Subcutaneous abdominal adipose tissue (tissue), 5 donors: ENCODE data around the gene COPS6.

Experiments
- H3K27ac ChIP-seq: one replicate; pipeline ENCODE4 v1.7.0; 2013; ENCODE audit warnings: low read depth, mild to moderate bottlenecking, inconsistent platforms, low read length, moderate library complexity
- H3K27me3 ChIP-seq, 5 donors: one replicate each; pipeline ENCODE4 v1.7.0; 2013; ENCODE audit warnings: low read length in 5 of 5, inconsistent platforms in 1 of 5; ENCODE audit not compliant: control insufficient read depth in 5 of 5, insufficient read depth in 4 of 5
- H3K36me3 ChIP-seq, 5 donors: one replicate each; pipeline ENCODE4 v1.7.0; 2013; ENCODE audit warnings: low read length in 5 of 5; ENCODE audit not compliant: control insufficient read depth in 5 of 5, insufficient read depth in 5 of 5
- H3K4me1 ChIP-seq, 5 donors: one replicate each; pipeline ENCODE4 v1.7.0; 2013; ENCODE audit warnings: low read length in 5 of 5, mild to moderate bottlenecking in 3 of 5, moderate library complexity in 1 of 5; ENCODE audit not compliant: control insufficient read depth in 5 of 5, insufficient read depth in 5 of 5
- H3K4me3 ChIP-seq, 5 donors: one replicate each; pipeline ENCODE4 v1.7.0; 2013; ENCODE audit warnings: low read length in 5 of 5, low read depth in 1 of 5
- H3K9ac ChIP-seq, 5 donors: one replicate each; pipeline ENCODE4 v1.7.0; 2013; ENCODE audit warnings: low read length in 5 of 5, mild to moderate bottlenecking in 4 of 5, moderate library complexity in 3 of 5
- H3K9me3 ChIP-seq, 5 donors: one replicate each; pipeline ENCODE4 v1.7.0; 2013; ENCODE audit warnings: low read length in 5 of 5; ENCODE audit not compliant: control insufficient read depth in 5 of 5
- donor health status: healthy.
- donor health status: healthy.
- donor health status: healthy.
- donor health status: healthy.
- donor health status: healthy.

The COPS6 gene

GRCh38 chr7:100075418-100075817, 13.4 kb upstream of the COPS6 start:
- no peaks in the 10 kb centered on the region for H3K27me3 ChIP-seq
- peaks cover 7 to 18% (median 12%) of the 10 kb centered on the region in 5 donors for H3K4me1 ChIP-seq
- no peak overlapping the region for H3K9ac ChIP-seq
- no peak overlapping the region for H3K27ac ChIP-seq
- H3K36me3 ChIP-seq, result peaks cover 30 to 81% (median 78%) of the 10 kb centered on the region in 5 donors
- H3K9me3 ChIP-seq, result peaks cover 22 to 27% (median 26%) of the 10 kb centered on the region in 5 donors
- no peak overlapping the region for H3K4me3 ChIP-seq

DNA sequence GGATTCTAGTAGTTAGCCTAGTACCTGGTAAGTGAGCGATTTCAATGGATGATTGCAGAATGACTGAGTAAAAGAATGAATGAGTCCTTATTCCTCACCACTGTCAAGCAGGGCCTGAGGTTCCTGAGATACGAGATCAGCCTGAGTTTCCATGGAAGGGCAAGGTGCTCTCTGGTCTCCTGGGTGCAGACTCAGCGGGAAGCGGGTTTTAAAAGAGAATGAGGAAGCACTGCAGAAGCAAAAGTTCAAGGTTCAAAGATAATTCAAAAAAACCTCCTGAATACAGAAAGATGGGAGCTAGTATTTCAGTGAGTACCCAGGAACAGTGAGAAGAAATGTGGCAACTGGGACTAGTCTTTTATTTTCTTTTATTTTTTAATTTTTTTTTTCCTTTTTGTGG, 11.6 kb upstream of the COPS6 start:
- Histone ChIP-seq H3K27me3 (no peaks in the 10 kb centered on the region), H3K27ac (no peak overlapping the region), H3K36me3 (peaks cover 13 to 63% (median 60%) of the 10 kb centered on the region in 5 donors)

GRCh38 chr7:100079024-100079560, 9.7 kb upstream of the COPS6 start:
- Histone ChIP-seq H3K36me3 (peaks cover 7 to 44% (median 42%) of the 10 kb centered on the region in 5 donors), H3K9ac (peak overlapping the region in 3 of 5 donors; percentile 16 to 56 (median 41)), H3K9me3 (no peaks in the 10 kb centered on the region), H3K27ac (no peak overlapping the region), H3K4me1 (peaks cover 7 to 37% (median 30%) of the 10 kb centered on the region in 5 donors), H3K4me3 (no peak overlapping the region), H3K27me3 (no peaks in the 10 kb centered on the region)

More for the DNA sequence above, 11.6 kb upstream of the COPS6 start:
- Histone ChIP-seq H3K4me1 (peaks cover 2 to 29% (median 23%) of the 10 kb centered on the region in 5 donors), H3K9me3 (peaks cover 5 to 9% (median 8%) of the 10 kb centered on the region in 5 donors), H3K9ac (no peak overlapping the region), H3K4me3 (no peak overlapping the region)

GRCh38 chr7:100080907-100081534, 7.7 kb upstream of the COPS6 start:
- Histone ChIP-seq H3K36me3 (peaks cover 2 to 25% (median 22%) of the 10 kb centered on the region in 5 donors), H3K27ac (peak overlapping the region; percentile 60), H3K4me1 (peaks cover 7 to 37% (median 30%) of the 10 kb centered on the region in 5 donors), H3K4me3 (peak overlapping the region; percentile 92 to 98 (median 96)), H3K9ac (peak overlapping the region; percentile 77 to 99 (median 98)), H3K9me3 (no peaks in the 10 kb centered on the region), H3K27me3 (no peaks in the 10 kb centered on the region)

- H3K36me3 ChIP-seq, result peaks cover 2 to 19% (median 19%) of the 10 kb centered on the region in 5 donors
- peak within 1 kb of the TSS; percentile 77 to 99 (median 98) for H3K9ac ChIP-seq
- no peaks in the 10 kb centered on the region for H3K27me3 ChIP-seq
- H3K4me1 ChIP-seq, result peaks cover 7 to 37% (median 30%) of the 10 kb centered on the region in 5 donors
- no peaks in the 10 kb centered on the region for H3K9me3 ChIP-seq
- H3K27ac ChIP-seq, result peak within 1 kb of the TSS; percentile 60
- H3K4me3 ChIP-seq, result peak within 1 kb of the TSS; percentile 92 to 98 (median 96)
Observed at GRCh38 chr7:100081535-100082102, 7.2 kb upstream of the COPS6 start, which contains the start of gene ZNF3. Gene ZNF3 (minus strand): TSS chr7:100081723. CDS start chr7:100077357, 4,366 bp downstream.

GRCh38 chr7:100082978-100083377, 5.8 kb upstream of the COPS6 start:
- peak overlapping the region in 2 of 5 donors; percentile 24 to 62 for H3K4me3 ChIP-seq
- H3K27ac ChIP-seq, result no peak overlapping the region
- peaks cover 0 to 12% (median 11%) of the 10 kb centered on the region in 5 donors for H3K36me3 ChIP-seq
- H3K27me3 ChIP-seq, result no peaks in the 10 kb centered on the region
- peaks cover 7 to 38% (median 32%) of the 10 kb centered on the region in 5 donors for H3K4me1 ChIP-seq
- H3K9ac ChIP-seq, result no peak overlapping the region
- H3K9me3 ChIP-seq, result no peaks in the 10 kb centered on the region

DNA sequence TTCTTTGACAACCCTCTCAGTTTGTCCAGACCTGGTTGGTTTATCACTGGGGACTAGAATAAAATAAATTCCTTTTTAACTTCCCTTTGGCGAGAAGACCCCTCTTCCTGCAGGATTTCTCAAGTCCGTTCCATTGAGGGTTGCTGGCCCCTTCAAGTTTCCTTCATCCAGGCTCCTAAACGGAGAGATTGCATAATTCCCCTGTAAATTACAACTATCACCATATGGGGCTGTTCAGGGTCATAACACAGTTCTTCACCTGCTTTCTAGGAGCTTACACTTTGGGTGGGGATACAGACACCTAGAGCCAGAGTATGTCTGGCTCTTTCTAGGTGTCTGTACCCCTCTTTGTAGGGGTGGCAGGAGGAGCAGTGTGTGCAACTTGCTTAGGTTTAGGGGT, 3.3 kb upstream of the COPS6 start:
- Histone ChIP-seq H3K27ac (no peak overlapping the region), H3K36me3 (peaks cover under 1 to 4% (median 3%) of the 10 kb centered on the region in 5 donors), H3K4me3 (no peak overlapping the region), H3K9ac (no peak overlapping the region), H3K4me1 (peaks cover 10 to 38% (median 30%) of the 10 kb centered on the region in 5 donors), H3K9me3 (no peaks in the 10 kb centered on the region), H3K27me3 (no peaks in the 10 kb centered on the region)

GRCh38 chr7:100087055-100087750, 1.6 kb upstream of the COPS6 start:
- H3K9me3 ChIP-seq, result no peaks in the 10 kb centered on the region
- no peaks in the 10 kb centered on the region for H3K27me3 ChIP-seq
- no peak overlapping the region for H3K27ac ChIP-seq
- no peak overlapping the region for H3K4me3 ChIP-seq
- peaks cover 10 to 30% (median 25%) of the 10 kb centered on the region in 5 donors for H3K4me1 ChIP-seq
- H3K9ac ChIP-seq, result no peak overlapping the region
- peaks cover 6 to 20% (median 20%) of the 10 kb centered on the region in 5 donors for H3K36me3 ChIP-seq

GRCh38 chr7:100088095-100088620, 611 bp upstream of the COPS6 start:
- Histone ChIP-seq H3K36me3 (peaks cover 6 to 30% (median 29%) of the 10 kb centered on the region in 5 donors), H3K9me3 (no peaks in the 10 kb centered on the region), H3K27me3 (no peaks in the 10 kb centered on the region), H3K4me3 (peak overlapping the region; percentile 72 to 96 (median 91)), H3K27ac (peak overlapping the region; percentile 87), H3K4me1 (peaks cover 8 to 32% (median 21%) of the 10 kb centered on the region in 5 donors), H3K9ac (peak overlapping the region; percentile 57 to 94 (median 89))
